Fibroblast of lung (primary cell): ENCODE data around the gene RIC8B.

Experiments
- CTCF ChIP-seq, 2 donors: IDR thresholded peaks in 1 of 2; conservative IDR thresholded peaks in 1 of 2; 1 replicate in 1 of 2; 2 replicates in 1 of 2; pipeline ENCODE4 v1.5.1; 2011 to 2012; ENCODE audit warnings: low read length in 2 of 2, control low read depth in 1 of 2, inconsistent platforms in 1 of 2, low read depth in 1 of 2, mild to moderate bottlenecking in 1 of 2
- EZH2 ChIP-seq: IDR thresholded peaks from 2 replicates; pipeline ENCODE4 v1.5.1; 2012; ENCODE audit warnings: low read length, control low read depth, mild to moderate bottlenecking; ENCODE audit errors: missing control alignments

GRCh38 chr12:106736051-106736957 lies 38.2 kb upstream of the RIC8B start:
- TF ChIP-seq CTCF (conservative IDR thresholded peaks at IDR 0.05 in 1 of 2, IDR thresholded peaks at IDR 0.05 in 1 of 2; ENCODE audit: low read depth in 1 of 2, low read length in 2 of 2), result no peak
- TF ChIP-seq EZH2, result no peak
